ENCODE data around the gene MSI2. TPM values are rescaled to one million over a fixed set of nuclear protein-coding genes. Genes with fewer than 3 reads are reported as not detected.

The MSI2 gene
- total RNA-seq, 4 donors from 2014 or later, result 60.7 to 101 (median 70.9) TPM

DNA sequence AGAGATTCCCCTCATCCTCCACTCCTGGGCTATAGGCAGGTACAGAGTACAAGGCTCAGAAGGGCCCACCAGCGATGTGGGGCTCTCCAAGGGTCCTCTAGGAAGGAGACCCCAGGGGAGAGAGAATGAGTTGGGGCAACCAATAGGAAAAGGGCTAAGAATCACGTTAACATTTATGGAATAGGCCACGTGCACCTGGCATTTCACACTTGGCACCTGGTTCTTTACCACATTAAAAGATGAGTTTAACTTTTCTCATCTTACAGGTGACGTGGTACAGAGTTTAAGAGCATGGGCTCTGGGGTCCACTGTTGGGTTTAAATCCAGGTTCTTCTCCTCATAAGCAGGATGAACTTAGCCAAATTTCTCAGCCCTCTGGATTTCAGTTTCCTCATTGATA, 245.7 kb downstream of the MSI2 start:
- peaks cover 8 to 33% of the 10 kb centered on the region in 2 donors for H3K4me1 ChIP-seq
- 92 to 93% methylated on average over 4 of the region's 4 CpGs for WGBS, 2 donors
- no peak overlapping the region for H3K27ac ChIP-seq
- no peak for DNase-seq
- H3K27me3 ChIP-seq, result no peaks in the 10 kb centered on the region
- no peaks in the 10 kb centered on the region for H3K36me3 ChIP-seq
- no peak overlapping the region for H3K4me3 ChIP-seq (replicated peaks in 1 of 3)
- no peak for TF ChIP-seq POLR2A (IDR thresholded peaks at IDR 0.05)
- TF ChIP-seq, protein P1, sequence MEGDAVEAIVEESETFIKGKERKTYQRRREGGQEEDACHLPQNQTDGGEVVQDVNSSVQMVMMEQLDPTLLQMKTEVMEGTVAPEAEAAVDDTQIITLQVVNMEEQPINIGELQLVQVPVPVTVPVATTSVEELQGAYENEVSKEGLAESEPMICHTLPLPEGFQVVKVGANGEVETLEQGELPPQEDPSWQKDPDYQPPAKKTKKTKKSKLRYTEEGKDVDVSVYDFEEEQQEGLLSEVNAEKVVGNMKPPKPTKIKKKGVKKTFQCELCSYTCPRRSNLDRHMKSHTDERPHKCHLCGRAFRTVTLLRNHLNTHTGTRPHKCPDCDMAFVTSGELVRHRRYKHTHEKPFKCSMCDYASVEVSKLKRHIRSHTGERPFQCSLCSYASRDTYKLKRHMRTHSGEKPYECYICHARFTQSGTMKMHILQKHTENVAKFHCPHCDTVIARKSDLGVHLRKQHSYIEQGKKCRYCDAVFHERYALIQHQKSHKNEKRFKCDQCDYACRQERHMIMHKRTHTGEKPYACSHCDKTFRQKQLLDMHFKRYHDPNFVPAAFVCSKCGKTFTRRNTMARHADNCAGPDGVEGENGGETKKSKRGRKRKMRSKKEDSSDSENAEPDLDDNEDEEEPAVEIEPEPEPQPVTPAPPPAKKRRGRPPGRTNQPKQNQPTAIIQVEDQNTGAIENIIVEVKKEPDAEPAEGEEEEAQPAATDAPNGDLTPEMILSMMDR (IDR thresholded peaks at IDR 0.05), result no peak
- no peaks in the 10 kb centered on the region for H3K9me3 ChIP-seq
- intact Hi-C loops (cut with DNase I), result no loop called here

- no peaks in the 10 kb centered on the region for H3K27me3 ChIP-seq
- H3K4me3 ChIP-seq (replicated peaks in 1 of 3), result no peak overlapping the region
- no peak for DNase-seq
- H3K4me1 ChIP-seq, result peaks cover 5 to 31% of the 10 kb centered on the region in 2 donors
- TF ChIP-seq POLR2A (IDR thresholded peaks at IDR 0.05), result no peak
- TF ChIP-seq, protein P1 (IDR thresholded peaks at IDR 0.05), result no peak
- intact Hi-C loops (cut with DNase I), result no loop called here
- 94 to 97% methylated on average over 2 of the region's 2 CpGs for WGBS, 2 donors
- no peak overlapping the region for H3K27ac ChIP-seq
- H3K36me3 ChIP-seq, result no peaks in the 10 kb centered on the region
- no peaks in the 10 kb centered on the region for H3K9me3 ChIP-seq
Observed at GRCh38 chr17:57502811-57503241, 246.5 kb downstream of the MSI2 start.

DNA sequence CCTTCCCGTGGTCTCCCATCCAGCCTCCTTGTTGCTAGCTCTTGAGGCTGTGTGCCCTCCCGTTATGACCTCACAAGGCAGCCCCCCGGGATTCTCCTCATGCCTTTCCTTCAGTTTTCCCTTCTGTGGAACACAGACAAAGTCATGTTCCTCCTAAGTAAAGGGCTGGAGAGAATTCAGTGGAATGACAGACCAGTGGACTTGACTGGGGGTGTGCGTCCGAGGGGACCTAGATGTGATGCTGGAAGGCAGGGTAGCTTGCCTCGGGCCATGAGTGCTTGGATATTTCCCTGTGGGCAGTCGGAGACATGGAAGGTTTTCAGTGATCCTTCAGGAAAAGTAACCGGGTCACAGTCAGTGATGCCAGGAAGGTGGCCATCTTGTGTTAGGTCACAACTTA, 247.9 kb downstream of the MSI2 start:
- H3K27me3 ChIP-seq, result no peaks in the 10 kb centered on the region
- H3K4me1 ChIP-seq, result peaks cover 5 to 29% of the 10 kb centered on the region in 2 donors
- DNase-seq, result no peak
- no peak for TF ChIP-seq POLR2A (IDR thresholded peaks at IDR 0.05)
- TF ChIP-seq, protein P1 (IDR thresholded peaks at IDR 0.05), result no peak
- no peak overlapping the region for H3K4me3 ChIP-seq (replicated peaks in 1 of 3)
- intact Hi-C loops (cut with DNase I), result no loop called here
- H3K27ac ChIP-seq, result no peak overlapping the region
- H3K36me3 ChIP-seq, result no peaks in the 10 kb centered on the region
- WGBS, 2 donors, result 92 to 97% methylated on average over 8 of the region's 8 CpGs
- no peaks in the 10 kb centered on the region for H3K9me3 ChIP-seq

DNA sequence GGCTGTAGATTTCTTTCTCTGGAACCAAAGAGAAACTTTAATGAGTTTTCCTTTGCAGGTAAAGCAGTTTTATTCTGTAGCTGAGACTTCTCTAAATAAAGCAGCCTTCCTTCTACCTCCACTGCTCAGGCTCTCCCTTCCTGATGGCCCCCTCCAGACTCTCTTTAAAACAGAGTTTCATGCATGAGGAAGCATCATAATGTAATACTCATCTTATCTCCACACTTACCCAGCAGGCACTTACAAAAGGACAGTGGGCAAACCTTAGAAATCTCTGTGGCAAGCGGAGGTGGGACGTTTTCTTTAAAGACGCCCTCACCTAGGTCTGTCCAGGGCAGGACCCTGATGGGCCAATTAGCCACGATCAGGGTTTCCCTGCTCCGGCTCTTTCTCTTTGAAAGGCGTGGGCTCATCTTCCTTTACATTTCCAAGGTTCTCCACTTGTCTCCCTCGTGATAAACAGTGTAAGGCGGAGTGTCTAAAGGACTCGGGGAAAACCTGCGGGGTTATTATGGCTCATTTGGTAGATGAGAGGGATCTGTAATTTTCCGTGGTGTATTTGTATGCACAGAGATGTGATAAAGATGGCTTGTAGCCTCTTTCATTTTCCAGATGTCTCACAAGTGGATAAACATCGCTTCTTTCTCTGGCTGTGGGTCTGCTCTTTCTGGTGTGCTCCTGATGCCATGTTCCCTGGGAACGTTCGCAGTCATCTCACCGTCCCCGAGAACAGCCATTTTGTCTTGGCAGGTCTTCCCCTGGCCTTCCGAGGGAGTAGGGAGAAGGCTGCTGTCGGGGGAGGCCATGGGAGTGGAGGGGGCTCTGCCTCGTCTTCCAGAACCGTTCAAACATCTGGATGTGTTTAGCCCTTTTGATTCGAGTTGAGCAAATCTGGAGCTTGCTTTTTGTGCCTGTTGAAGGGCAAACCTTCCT, 249.8 kb downstream of the MSI2 start:
- intact Hi-C loops (cut with DNase I), result no loop called here
- Histone ChIP-seq H3K9me3 (no peaks in the 10 kb centered on the region), H3K36me3 (no peaks in the 10 kb centered on the region), H3K4me3 (replicated peaks in 1 of 3) (no peak overlapping the region), H3K27ac (no peak overlapping the region), H3K27me3 (no peaks in the 10 kb centered on the region), H3K4me1 (peaks cover 5 to 22% of the 10 kb centered on the region in 2 donors)
- TF ChIP-seq, protein P1 (IDR thresholded peaks at IDR 0.05), result no peak
- 77 to 84% methylated on average over 21 of the region's 21 CpGs for WGBS, 2 donors
- no peak for DNase-seq

DNA sequence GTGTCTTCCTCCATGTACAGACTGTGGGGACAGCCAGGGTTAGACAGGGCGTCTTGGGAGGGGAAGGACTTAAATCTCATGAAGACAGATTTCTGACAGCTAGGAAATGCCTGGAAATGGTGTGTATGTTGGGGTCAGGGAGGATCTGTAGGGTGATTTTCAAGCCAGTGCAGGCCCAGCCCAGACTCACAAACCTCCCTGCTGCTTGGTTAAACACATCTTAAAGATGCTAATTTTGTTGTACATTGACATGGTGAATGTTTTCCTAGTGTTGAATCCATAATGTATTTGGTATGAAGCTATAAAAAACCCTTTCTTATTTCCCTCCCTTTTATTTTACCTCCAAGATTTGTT, 250.4 kb downstream of the MSI2 start:
- H3K27ac ChIP-seq, result no peak overlapping the region
- TF ChIP-seq, protein P1 (IDR thresholded peaks at IDR 0.05), result no peak
- no peak for TF ChIP-seq POLR2A (IDR thresholded peaks at IDR 0.05)
- no peak overlapping the region for H3K4me3 ChIP-seq (replicated peaks in 1 of 3)
- H3K4me1 ChIP-seq, result peaks cover 5 to 22% of the 10 kb centered on the region in 2 donors
- H3K27me3 ChIP-seq, result no peaks in the 10 kb centered on the region
- H3K36me3 ChIP-seq, result no peaks in the 10 kb centered on the region
- 63 to 75% methylated on average over 1 of the region's 1 CpG for WGBS, 2 donors
- intact Hi-C loops (cut with DNase I), result no loop called here
- H3K9me3 ChIP-seq, result no peaks in the 10 kb centered on the region
- DNase-seq, result no peak

Measured in thyroid gland (tissue), 4 donors.